ENCODE measurements around the gene USP21. TPM values are rescaled to one million over a fixed set of nuclear protein-coding genes. Genes with fewer than 3 reads are reported as not detected.
A peak's percentile ranks its signal among the peaks of the same experiment; 100 is the strongest.

The USP21 gene
- total and polyA plus RNA-seq, 2 of the 13 experiments (the other 11 are each of a cell fraction or from before 2014, with no cell fraction given) = 10.1 to 33.1 TPM

GRCh38 chr1:161201836-161202712 lies 42.8 kb downstream of the USP21 start, which contains the start of gene NDUFS2 (continued):
- TF ChIP-seq CHCHD3 (CRISPR knock-in tag; IDR thresholded peaks at IDR 0.05) = 0 out of 2 replicates have a peak, but pooled peaks have one; percentile 28
- no peak; the same call in 1 of the 2 replicates for TF ChIP-seq RARA (CRISPR knock-in tag; IDR thresholded peaks at IDR 0.05)
- peak; percentile 59; the same call in 1 of the 2 replicates for TF ChIP-seq REPIN1 (CRISPR knock-in tag; IDR thresholded peaks at IDR 0.05; ENCODE audit: borderline replicate concordance, low read depth)
- TF ChIP-seq MYPOP (CRISPR knock-in tag; IDR thresholded peaks at IDR 0.05) = 0 out of 2 replicates have a peak, but pooled peaks have one; percentile 57
- peak; percentile 58; the same call in 1 of the 2 replicates for TF ChIP-seq MLXIP (CRISPR knock-in tag; IDR thresholded peaks at IDR 0.05; ENCODE audit: borderline replicate concordance)
- no peak for TF ChIP-seq SMC3 (IDR thresholded peaks at IDR 0.05; ENCODE audit: low read length)
- no peak for TF ChIP-seq PAWR (CRISPR knock-in tag; IDR thresholded peaks at IDR 0.05; ENCODE audit: borderline replicate concordance)
- peak; percentile 55; the same call in 1 of the 2 replicates for TF ChIP-seq DRAP1 (CRISPR knock-in tag; IDR thresholded peaks at IDR 0.05)
- no peak for TF ChIP-seq ZNF446 (CRISPR knock-in tag; IDR thresholded peaks at IDR 0.05)
- TF ChIP-seq GTF2F1 (IDR thresholded peaks at IDR 0.05; ENCODE audit: low read length) = no peak
- TF ChIP-seq ZNF891 (CRISPR knock-in tag; IDR thresholded peaks at IDR 0.05) = peak; percentile 83
- TF ChIP-seq GABPA (IDR thresholded peaks at IDR 0.05; ENCODE audit: low read depth, low read length) = peak; percentile 90
- peak; percentile 98 for TF ChIP-seq GABPA (CRISPR knock-in tag; IDR thresholded peaks at IDR 0.05; ENCODE audit: low read depth)
- TF ChIP-seq NRL (CRISPR knock-in tag; IDR thresholded peaks at IDR 0.05; ENCODE audit: borderline replicate concordance) = peak; percentile 65; the same call in 1 of the 2 replicates
- TF ChIP-seq HNF1A (IDR thresholded peaks at IDR 0.05; ENCODE audit: low read depth) = no peak
- no peak for TF ChIP-seq HNF1A (CRISPR knock-in tag; IDR thresholded peaks at IDR 0.05; ENCODE audit: borderline replicate concordance)
- no peak for TF ChIP-seq U2AF1 (optimal IDR thresholded peaks at IDR 0.05; ENCODE audit: low read depth, low read length)
- peak; percentile 60; the same call in 1 of the 2 replicates for TF ChIP-seq NKX3-1 (CRISPR knock-in tag; IDR thresholded peaks at IDR 0.05)
- TF ChIP-seq SMAD3 (CRISPR knock-in tag; IDR thresholded peaks at IDR 0.05) = no peak; the same call in 1 of the 2 replicates
